Measurements from ENCODE around the gene GTPBP3.

GRCh38 chr19:17379221-17379631 lies 41.9 kb downstream of the GTPBP3 start:
- TF ChIP-seq ZNF121 (CRISPR knock-in tag; IDR thresholded peaks at IDR 0.05) = no peak
- TF ChIP-seq, protein P1, sequence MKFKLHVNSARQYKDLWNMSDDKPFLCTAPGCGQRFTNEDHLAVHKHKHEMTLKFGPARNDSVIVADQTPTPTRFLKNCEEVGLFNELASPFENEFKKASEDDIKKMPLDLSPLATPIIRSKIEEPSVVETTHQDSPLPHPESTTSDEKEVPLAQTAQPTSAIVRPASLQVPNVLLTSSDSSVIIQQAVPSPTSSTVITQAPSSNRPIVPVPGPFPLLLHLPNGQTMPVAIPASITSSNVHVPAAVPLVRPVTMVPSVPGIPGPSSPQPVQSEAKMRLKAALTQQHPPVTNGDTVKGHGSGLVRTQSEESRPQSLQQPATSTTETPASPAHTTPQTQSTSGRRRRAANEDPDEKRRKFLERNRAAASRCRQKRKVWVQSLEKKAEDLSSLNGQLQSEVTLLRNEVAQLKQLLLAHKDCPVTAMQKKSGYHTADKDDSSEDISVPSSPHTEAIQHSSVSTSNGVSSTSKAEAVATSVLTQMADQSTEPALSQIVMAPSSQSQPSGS (CRISPR knock-in tag; IDR thresholded peaks at IDR 0.05) = no peak
- TF ChIP-seq, protein P2, sequence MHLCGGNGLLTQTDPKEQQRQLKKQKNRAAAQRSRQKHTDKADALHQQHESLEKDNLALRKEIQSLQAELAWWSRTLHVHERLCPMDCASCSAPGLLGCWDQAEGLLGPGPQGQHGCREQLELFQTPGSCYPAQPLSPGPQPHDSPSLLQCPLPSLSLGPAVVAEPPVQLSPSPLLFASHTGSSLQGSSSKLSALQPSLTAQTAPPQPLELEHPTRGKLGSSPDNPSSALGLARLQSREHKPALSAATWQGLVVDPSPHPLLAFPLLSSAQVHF (CRISPR knock-in tag; IDR thresholded peaks at IDR 0.05) = no peak
